ENCODE results near the gene TMED8. TPM values are rescaled to one million over a fixed set of nuclear protein-coding genes. Genes with fewer than 3 reads are reported as not detected.
"Not testable (repeated sequence)": the region's sequence is repeated elsewhere in the genome, so short reads cannot be mapped to it uniquely, and the experiment has no call there.

The TMED8 gene
- total RNA-seq, 1 experiment from 2014 or later: 21.0 TPM

- no peaks in the 10 kb centered on the region for H3K27me3 ChIP-seq (replicated peaks; ENCODE audit: insufficient read depth, low read depth, low read length, poor library complexity)
- ChIA-PET POLR2A (ENCODE audit: low non-redundant PET) (no interaction called here), CTCF (no interaction called here)
- no peak for DNase-seq (ENCODE audit: low spot score)
- intact Hi-C loops (cut with micrococcal nuclease; ENCODE audit: unreplicated experiment): no loop called here
- no peaks in the 10 kb centered on the region for H3K9me3 ChIP-seq (ENCODE audit: low read depth, low read length, poor library complexity, severe bottlenecking)
- no peak within 1 kb of the TSS for H3K27ac ChIP-seq (ENCODE audit: low read depth, low read length, poor library complexity, severe bottlenecking)
- no TSS peak for BruUV-seq (replicated peaks)
- H3K36me3 ChIP-seq (ENCODE audit: insufficient read depth, low read length, poor library complexity, severe bottlenecking): peaks cover 29% of the 10 kb centered on the region
- H3K4me3 ChIP-seq (ENCODE audit: low read depth, low read length, poor library complexity, severe bottlenecking): no peak within 1 kb of the TSS
- TF ChIP-seq CTCF (conservative IDR thresholded peaks at IDR 0.05; ENCODE audit: low read depth, low read length): no peak
- TF ChIP-seq EZH2 (IDR thresholded peaks at IDR 0.05; ENCODE audit: borderline replicate concordance, low read depth, low read length, poor library complexity, severe bottlenecking): no peak
- H3K4me1 ChIP-seq (ENCODE audit: insufficient read depth, low read length, poor library complexity, severe bottlenecking): no peaks in the 10 kb centered on the region
Measured at GRCh38 chr14:77423423-77423822, 46.5 kb upstream of the TMED8 start, which contains the start of gene NOXRED1. NOXRED1 (minus strand) TSS chr14:77423523; CDS start chr14:77422889, 634 bp downstream.

- TF ChIP-seq CTCF (conservative IDR thresholded peaks at IDR 0.05; ENCODE audit: low read depth, low read length): no peak
- no peak for TF ChIP-seq EZH2 (IDR thresholded peaks at IDR 0.05; ENCODE audit: borderline replicate concordance, low read depth, low read length, poor library complexity, severe bottlenecking)
- ChIA-PET POLR2A (ENCODE audit: low non-redundant PET) (no interaction called here), CTCF (no interaction called here)
- no peak for DNase-seq (ENCODE audit: low spot score)
- no peak overlapping the region for H3K4me3 ChIP-seq (ENCODE audit: low read depth, low read length, poor library complexity, severe bottlenecking)
- no peaks in the 10 kb centered on the region for H3K4me1 ChIP-seq (ENCODE audit: insufficient read depth, low read length, poor library complexity, severe bottlenecking)
- H3K36me3 ChIP-seq (ENCODE audit: insufficient read depth, low read length, poor library complexity, severe bottlenecking): peaks cover 7% of the 10 kb centered on the region
- H3K27ac ChIP-seq (ENCODE audit: low read depth, low read length, poor library complexity, severe bottlenecking): no peak overlapping the region
- intact Hi-C loops (cut with micrococcal nuclease; ENCODE audit: unreplicated experiment): no loop called here
- no peaks in the 10 kb centered on the region for H3K27me3 ChIP-seq (replicated peaks; ENCODE audit: insufficient read depth, low read depth, low read length, poor library complexity)
- no peaks in the 10 kb centered on the region for H3K9me3 ChIP-seq (ENCODE audit: low read depth, low read length, poor library complexity, severe bottlenecking)
- no TSS peak for BruUV-seq (replicated peaks)
Measured at GRCh38 chr14:77421201-77421600, 44.3 kb upstream of the TMED8 start.

- Histone ChIP-seq H3K4me1 (ENCODE audit: insufficient read depth, low read length, poor library complexity, severe bottlenecking) (no peaks in the 10 kb centered on the region), H3K4me3 (ENCODE audit: low read depth, low read length, poor library complexity, severe bottlenecking) (no peak overlapping the region), H3K36me3 (ENCODE audit: insufficient read depth, low read length, poor library complexity, severe bottlenecking) (no peaks in the 10 kb centered on the region), H3K9me3 (ENCODE audit: low read depth, low read length, poor library complexity, severe bottlenecking) (no peaks in the 10 kb centered on the region), H3K27me3 (replicated peaks; ENCODE audit: insufficient read depth, low read depth, low read length, poor library complexity) (no peaks in the 10 kb centered on the region), H3K27ac (ENCODE audit: low read depth, low read length, poor library complexity, severe bottlenecking) (no peak overlapping the region)
- BruUV-seq (replicated peaks): no TSS peak
- intact Hi-C loops (cut with micrococcal nuclease; ENCODE audit: unreplicated experiment): no loop called here
- ChIA-PET CTCF (no interaction called here), POLR2A (ENCODE audit: low non-redundant PET) (no interaction called here)
- TF ChIP-seq EZH2 (IDR thresholded peaks at IDR 0.05; ENCODE audit: borderline replicate concordance, low read depth, low read length, poor library complexity, severe bottlenecking) (no peak), CTCF (conservative IDR thresholded peaks at IDR 0.05; ENCODE audit: low read depth, low read length) (no peak)
- no peak for DNase-seq (ENCODE audit: low spot score)
Measured at GRCh38 chr14:77416836-77417235, 39.9 kb upstream of the TMED8 start.

DNA sequence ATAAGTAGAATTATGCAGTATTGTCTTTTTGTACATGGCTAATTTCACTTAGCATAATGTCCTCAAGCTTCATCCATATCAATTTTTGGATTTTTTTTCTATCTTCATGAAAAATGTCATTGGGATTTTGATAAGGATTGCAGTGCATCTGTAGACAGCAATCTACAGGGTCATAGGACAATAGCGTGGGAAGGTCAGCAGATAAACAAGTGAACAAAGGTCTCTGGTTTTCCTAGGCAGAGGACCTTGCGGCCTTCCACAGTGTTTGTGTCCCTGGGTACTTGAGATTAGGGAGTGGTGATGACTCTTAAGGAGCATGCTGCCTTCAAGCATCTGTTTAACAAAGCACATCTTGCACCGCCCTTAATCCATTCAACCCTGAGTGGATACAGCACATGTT is 39.2 kb upstream of the TMED8 start:
- H3K27me3 ChIP-seq (replicated peaks; ENCODE audit: insufficient read depth, low read depth, low read length, poor library complexity); DNase-seq (ENCODE audit: low spot score); H3K4me1 ChIP-seq (ENCODE audit: insufficient read depth, low read length, poor library complexity, severe bottlenecking); CTCF ChIA-PET; H3K4me3 ChIP-seq (ENCODE audit: low read depth, low read length, poor library complexity, severe bottlenecking); POLR2A ChIA-PET (ENCODE audit: low non-redundant PET); BruUV-seq (replicated peaks); intact Hi-C loops (cut with micrococcal nuclease; ENCODE audit: unreplicated experiment); H3K27ac ChIP-seq (ENCODE audit: low read depth, low read length, poor library complexity, severe bottlenecking); H3K36me3 ChIP-seq (ENCODE audit: insufficient read depth, low read length, poor library complexity, severe bottlenecking); H3K9me3 ChIP-seq (ENCODE audit: low read depth, low read length, poor library complexity, severe bottlenecking): not testable (repeated sequence)

- POLR2A ChIA-PET (ENCODE audit: low non-redundant PET); H3K4me3 ChIP-seq (ENCODE audit: low read depth, low read length, poor library complexity, severe bottlenecking); CTCF ChIA-PET: not testable (repeated sequence)
Measured at GRCh38 chr14:77415403-77416030, 38.6 kb upstream of the TMED8 start.

More at GRCh38 chr14:77415403-77416030, 38.6 kb upstream of the TMED8 start:
- H3K27me3 ChIP-seq (replicated peaks; ENCODE audit: insufficient read depth, low read depth, low read length, poor library complexity); H3K27ac ChIP-seq (ENCODE audit: low read depth, low read length, poor library complexity, severe bottlenecking); DNase-seq (ENCODE audit: low spot score); H3K4me1 ChIP-seq (ENCODE audit: insufficient read depth, low read length, poor library complexity, severe bottlenecking); H3K36me3 ChIP-seq (ENCODE audit: insufficient read depth, low read length, poor library complexity, severe bottlenecking); intact Hi-C loops (cut with micrococcal nuclease; ENCODE audit: unreplicated experiment); H3K9me3 ChIP-seq (ENCODE audit: low read depth, low read length, poor library complexity, severe bottlenecking); BruUV-seq (replicated peaks): not testable (repeated sequence)
